ENCODE measurements around the gene SUPT4H1.

Gene SUPT4H1

GRCh38 chr17:58353389-58353825, 1.4 kb upstream of the SUPT4H1 start:
- H3K4me3 ChIP-seq: peak overlapping the region; percentile 93
- no peak overlapping the region for H3K27ac ChIP-seq
- peaks cover 21% of the 10 kb centered on the region for H3K36me3 ChIP-seq (ENCODE audit: insufficient read depth, low read length)
- no peak for DNase-seq (ENCODE audit: low read depth, low spot score)
- no peaks in the 10 kb centered on the region for H3K9me3 ChIP-seq (ENCODE audit: low read depth, low read length)
- no peak for TF ChIP-seq FOXP2 (optimal IDR thresholded peaks at IDR 0.05; ENCODE audit: control extremely low read depth, extremely low read length, insufficient read depth)
- TF ChIP-seq EZH2 (IDR thresholded peaks at IDR 0.05): no peak
- TF ChIP-seq POLR2AphosphoS5 (IDR thresholded peaks at IDR 0.05; ENCODE audit: borderline replicate concordance, low read depth, low read length): no peak
- H3K9ac ChIP-seq (ENCODE audit: insufficient read length): peak overlapping the region; percentile 98

DNA sequence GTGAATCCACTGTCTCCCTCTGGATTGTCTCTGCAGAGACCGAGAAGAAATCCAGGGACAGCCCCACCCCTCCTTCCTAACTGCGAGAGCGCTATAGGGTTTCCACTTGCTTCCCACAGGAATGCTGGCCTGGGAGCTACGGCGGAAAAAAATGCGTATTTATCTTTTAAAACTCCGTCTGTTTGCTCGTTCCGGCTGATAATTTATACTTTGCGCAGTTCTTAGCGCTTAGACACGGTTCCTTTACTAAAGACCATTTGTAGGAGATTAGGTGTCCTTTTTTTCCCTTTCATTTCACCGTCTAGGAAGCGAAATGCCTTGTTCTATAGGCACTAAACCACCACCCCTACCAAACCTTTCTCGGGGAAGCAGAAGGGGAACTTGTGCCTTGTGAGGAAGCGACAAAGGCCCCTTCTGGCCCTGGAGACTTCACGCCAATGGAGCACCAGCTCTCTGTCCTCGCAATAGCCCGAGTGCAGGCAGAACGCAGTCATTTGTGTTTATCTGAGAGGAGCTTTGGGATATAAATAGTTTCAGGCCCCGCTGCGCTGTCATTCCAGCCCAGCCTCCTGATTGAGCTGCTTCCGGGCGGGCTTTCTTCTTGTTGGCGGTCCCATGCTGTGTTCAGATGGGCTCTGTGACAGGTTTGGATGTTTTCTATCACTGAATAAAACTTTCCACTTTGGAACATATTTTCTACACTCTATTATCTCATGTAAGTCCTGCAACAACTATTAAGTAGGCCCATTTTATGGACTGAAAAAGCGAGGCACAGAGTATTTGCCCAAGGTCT, 791 bp upstream of the SUPT4H1 start:
- H3K4me3 ChIP-seq: peak overlapping the region; percentile 93
- TF ChIP-seq EZH2 (IDR thresholded peaks at IDR 0.05) (no peak), POLR2AphosphoS5 (IDR thresholded peaks at IDR 0.05; ENCODE audit: borderline replicate concordance, low read depth, low read length) (no peak), FOXP2 (optimal IDR thresholded peaks at IDR 0.05; ENCODE audit: control extremely low read depth, extremely low read length, insufficient read depth) (no peak)
- peak overlapping the region; percentile 67; the same call in 1 of the 2 replicates for H3K27ac ChIP-seq
- H3K9ac ChIP-seq (ENCODE audit: insufficient read length): peak overlapping the region; percentile 98
- H3K36me3 ChIP-seq (ENCODE audit: insufficient read depth, low read length): peaks cover 27% of the 10 kb centered on the region
- H3K9me3 ChIP-seq (ENCODE audit: low read depth, low read length): no peaks in the 10 kb centered on the region
- no peak for DNase-seq (ENCODE audit: low read depth, low spot score)

- Histone ChIP-seq H3K9me3 (ENCODE audit: low read depth, low read length) (no peaks in the 10 kb centered on the region), H3K36me3 (ENCODE audit: insufficient read depth, low read length) (peaks cover 43% of the 10 kb centered on the region), H3K4me3 (peak overlapping the region; percentile 93), H3K27ac (no peak overlapping the region), H3K9ac (ENCODE audit: insufficient read length) (peak overlapping the region; percentile 98)
- no peak for TF ChIP-seq POLR2AphosphoS5 (IDR thresholded peaks at IDR 0.05; ENCODE audit: borderline replicate concordance, low read depth, low read length)
- TF ChIP-seq FOXP2 (optimal IDR thresholded peaks at IDR 0.05; ENCODE audit: control extremely low read depth, extremely low read length, insufficient read depth): no peak
- TF ChIP-seq EZH2 (IDR thresholded peaks at IDR 0.05): no peak
- no peak for DNase-seq (ENCODE audit: low read depth, low spot score)
Observed at GRCh38 chr17:58351182-58351581, 819 bp downstream of the SUPT4H1 start.

GRCh38 chr17:58348038-58348437, 4.0 kb downstream of the SUPT4H1 start:
- Histone ChIP-seq H3K4me3 (no peak overlapping the region), H3K9ac (ENCODE audit: insufficient read length) (no peak overlapping the region), H3K27ac (no peak overlapping the region), H3K36me3 (ENCODE audit: insufficient read depth, low read length) (peaks cover 62% of the 10 kb centered on the region), H3K9me3 (ENCODE audit: low read depth, low read length) (no peaks in the 10 kb centered on the region)
- DNase-seq (ENCODE audit: low read depth, low spot score): no peak
- TF ChIP-seq POLR2AphosphoS5 (IDR thresholded peaks at IDR 0.05; ENCODE audit: borderline replicate concordance, low read depth, low read length): no peak
- TF ChIP-seq EZH2 (IDR thresholded peaks at IDR 0.05): no peak
- no peak for TF ChIP-seq FOXP2 (optimal IDR thresholded peaks at IDR 0.05; ENCODE audit: control extremely low read depth, extremely low read length, insufficient read depth)

GRCh38 chr17:58345500-58345899, 6.5 kb downstream of the SUPT4H1 start:
- DNase-seq (ENCODE audit: low read depth, low spot score): no peak
- Histone ChIP-seq H3K36me3 (ENCODE audit: insufficient read depth, low read length) (peaks cover 57% of the 10 kb centered on the region), H3K27ac (no peak overlapping the region), H3K4me3 (no peak overlapping the region), H3K9ac (ENCODE audit: insufficient read length) (no peak overlapping the region), H3K9me3 (ENCODE audit: low read depth, low read length) (no peaks in the 10 kb centered on the region)
- no peak for TF ChIP-seq EZH2 (IDR thresholded peaks at IDR 0.05)
- no peak for TF ChIP-seq FOXP2 (optimal IDR thresholded peaks at IDR 0.05; ENCODE audit: control extremely low read depth, extremely low read length, insufficient read depth)
- TF ChIP-seq POLR2AphosphoS5 (IDR thresholded peaks at IDR 0.05; ENCODE audit: borderline replicate concordance, low read depth, low read length): no peak

DNA sequence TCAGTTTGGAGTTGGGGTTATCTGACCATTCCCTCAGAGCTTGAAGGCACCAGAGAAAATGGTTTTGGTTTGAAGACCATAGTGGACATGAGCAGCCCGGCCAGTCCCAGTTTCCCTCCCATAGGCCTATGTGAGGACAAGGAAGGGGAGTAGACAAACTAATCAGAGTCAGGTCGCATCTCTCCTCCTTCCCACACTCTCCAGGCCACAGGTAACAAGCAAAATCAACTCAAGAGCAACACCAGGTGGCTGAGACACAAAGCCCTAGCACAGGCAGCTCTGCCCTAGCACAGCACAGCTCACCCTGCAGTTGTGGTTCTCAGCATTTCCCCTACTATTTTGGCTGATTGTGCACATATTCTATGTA, 7.2 kb downstream of the SUPT4H1 start:
- Histone ChIP-seq H3K36me3 (ENCODE audit: insufficient read depth, low read length) (peaks cover 55% of the 10 kb centered on the region), H3K27ac (no peak overlapping the region), H3K9ac (ENCODE audit: insufficient read length) (no peak overlapping the region), H3K9me3 (ENCODE audit: low read depth, low read length) (no peaks in the 10 kb centered on the region), H3K4me3 (no peak overlapping the region)
- TF ChIP-seq POLR2AphosphoS5 (IDR thresholded peaks at IDR 0.05; ENCODE audit: borderline replicate concordance, low read depth, low read length) (no peak), FOXP2 (optimal IDR thresholded peaks at IDR 0.05; ENCODE audit: control extremely low read depth, extremely low read length, insufficient read depth) (no peak), EZH2 (IDR thresholded peaks at IDR 0.05) (no peak)
- DNase-seq (ENCODE audit: low read depth, low spot score): no peak

- DNase-seq (ENCODE audit: low read depth, low spot score): no peak
- TF ChIP-seq POLR2AphosphoS5 (IDR thresholded peaks at IDR 0.05; ENCODE audit: borderline replicate concordance, low read depth, low read length) (no peak), FOXP2 (optimal IDR thresholded peaks at IDR 0.05; ENCODE audit: control extremely low read depth, extremely low read length, insufficient read depth) (no peak), EZH2 (IDR thresholded peaks at IDR 0.05) (no peak)
- Histone ChIP-seq H3K4me3 (no peak overlapping the region), H3K9me3 (ENCODE audit: low read depth, low read length) (no peaks in the 10 kb centered on the region), H3K9ac (ENCODE audit: insufficient read length) (no peak overlapping the region), H3K36me3 (ENCODE audit: insufficient read depth, low read length) (peaks cover 49% of the 10 kb centered on the region), H3K27ac (no peak overlapping the region)
Observed at GRCh38 chr17:58344047-58344790, 7.8 kb downstream of the SUPT4H1 start.

- Histone ChIP-seq H3K27ac (no peak overlapping the region), H3K9ac (ENCODE audit: insufficient read length) (no peak overlapping the region), H3K9me3 (ENCODE audit: low read depth, low read length) (no peaks in the 10 kb centered on the region), H3K4me3 (no peak overlapping the region), H3K36me3 (ENCODE audit: insufficient read depth, low read length) (peaks cover 38% of the 10 kb centered on the region)
- TF ChIP-seq POLR2AphosphoS5 (IDR thresholded peaks at IDR 0.05; ENCODE audit: borderline replicate concordance, low read depth, low read length): no peak
- no peak for TF ChIP-seq FOXP2 (optimal IDR thresholded peaks at IDR 0.05; ENCODE audit: control extremely low read depth, extremely low read length, insufficient read depth)
- TF ChIP-seq EZH2 (IDR thresholded peaks at IDR 0.05): no peak
- DNase-seq (ENCODE audit: low read depth, low spot score): no peak
Observed at GRCh38 chr17:58343131-58343530, 8.9 kb downstream of the SUPT4H1 start.
